Tibial artery (tissue), 4 donors: ENCODE measurements around the gene ZNF784.

Source experiments
- DNase-seq, 2 donors: peaks; one replicate each; pipeline ENCODE4 v3.0.0-alpha.2; 2019
- H3K27ac ChIP-seq, 2 donors: fragments of 200-600 bp; sonication (generic) in 1 of 2; 1 replicate in 1 of 2; 2 replicates in 1 of 2; pipeline ENCODE4 v1.5.1; 2018 to 2019; ENCODE audit warnings: mild to moderate bottlenecking in 1 of 2
- H3K27me3 ChIP-seq, 2 donors: fragments of 200-600 bp; sonication (generic) in 1 of 2; one replicate each; pipeline versions ENCODE4 v1.5.1 to v1.6.0; 2016 to 2019
- H3K36me3 ChIP-seq, 3 donors: fragments of 200-600 bp; sonication (generic) in 2 of 3; one replicate each; pipeline ENCODE4 v1.5.1; 2016 to 2019; ENCODE audit warnings: mild to moderate bottlenecking in 2 of 3
- H3K4me1 ChIP-seq, 4 donors: fragments of 200-600 bp; sonication (generic) in 2 of 4; 1 replicate in 3 of 4; 2 replicates in 1 of 4; pipeline ENCODE4 v1.5.1; 2016 to 2019
- H3K4me3 ChIP-seq, 2 donors: fragments of 200-600 bp; sonication (generic) in 1 of 2; 1 replicate in 1 of 2; 2 replicates in 1 of 2; pipeline ENCODE4 v1.5.1; 2018 to 2019; ENCODE audit warnings: mild to moderate bottlenecking in 2 of 2
- H3K9me3 ChIP-seq, 3 donors: fragments of 200-600 bp; sonication (generic) in 1 of 3; one replicate each; pipeline ENCODE4 v1.5.1; 2016 to 2019
- CTCF ChIP-seq, 2 experiments: fragments of 200-600 bp in 1 of 2; fragments of 450-650 bp in 1 of 2; IDR thresholded peaks; one replicate each; pipeline ENCODE4 v1.5.1; 2017 to 2019; ENCODE audit warnings: antibody characterized with exemption in 2 of 2, mild to moderate bottlenecking in 1 of 2, moderate library complexity in 1 of 2
- intact Hi-C: fragments of 100-400 bp; cut with DNase I; formaldehyde crosslinking; loops from one replicate; pipeline ENCODE4 v1.15.0; 2023; ENCODE audit warnings: low total_unique reads

The ZNF784 gene

GRCh38 chr19:55616395-55616875, 7.9 kb downstream of the ZNF784 start:
- intact Hi-C loops, result no loop called here
- no peak for DNase-seq
- Histone ChIP-seq H3K27me3 (no peaks in the 10 kb centered on the region), H3K27ac (no peak overlapping the region), H3K4me3 (no peak overlapping the region), H3K36me3 (peaks cover 26 to 64% (median 43%) of the 10 kb centered on the region in 3 donors), H3K4me1 (peaks cover 0 to 5% (median 2%) of the 10 kb centered on the region in 4 donors), H3K9me3 (no peaks in the 10 kb centered on the region)
- TF ChIP-seq CTCF (IDR thresholded peaks at IDR 0.05), result no peak

- Histone ChIP-seq H3K4me3 (no peak overlapping the region), H3K4me1 (peaks cover 0 to 11% (median 3%) of the 10 kb centered on the region in 4 donors), H3K9me3 (no peaks in the 10 kb centered on the region), H3K36me3 (peaks cover 26 to 63% (median 40%) of the 10 kb centered on the region in 3 donors), H3K27ac (no peak overlapping the region), H3K27me3 (no peaks in the 10 kb centered on the region)
- DNase-seq, result no peak
- TF ChIP-seq CTCF (IDR thresholded peaks at IDR 0.05), result no peak
- intact Hi-C loops, result no loop called here
Observed at GRCh38 chr19:55615543-55616394, 8.6 kb downstream of the ZNF784 start.

- no peak for DNase-seq
- no peak overlapping the region for H3K27ac ChIP-seq
- no peak for TF ChIP-seq CTCF (IDR thresholded peaks at IDR 0.05)
- intact Hi-C loops, result no loop called here
- no peaks in the 10 kb centered on the region for H3K9me3 ChIP-seq
- peaks cover 26 to 65% (median 48%) of the 10 kb centered on the region in 3 donors for H3K36me3 ChIP-seq
- no peaks in the 10 kb centered on the region for H3K27me3 ChIP-seq
- no peak overlapping the region for H3K4me3 ChIP-seq
- H3K4me1 ChIP-seq, result peaks cover 0 to 13% (median 3%) of the 10 kb centered on the region in 4 donors
Observed at GRCh38 chr19:55614711-55615542, 9.4 kb downstream of the ZNF784 start.

GRCh38 chr19:55613930-55614710, 10.2 kb downstream of the ZNF784 start:
- no peaks in the 10 kb centered on the region for H3K27me3 ChIP-seq
- H3K4me1 ChIP-seq, result peaks cover 0 to 13% (median 4%) of the 10 kb centered on the region in 4 donors
- intact Hi-C loops, result no loop called here
- H3K4me3 ChIP-seq, result no peak overlapping the region
- H3K9me3 ChIP-seq, result no peaks in the 10 kb centered on the region
- no peak overlapping the region for H3K27ac ChIP-seq
- no peak for TF ChIP-seq CTCF (IDR thresholded peaks at IDR 0.05)
- DNase-seq, result no peak
- peaks cover 26 to 73% (median 48%) of the 10 kb centered on the region in 3 donors for H3K36me3 ChIP-seq

- H3K4me1 ChIP-seq, result peaks cover 0 to 13% (median 4%) of the 10 kb centered on the region in 4 donors
- intact Hi-C loops, result no loop called here
- H3K27me3 ChIP-seq, result no peaks in the 10 kb centered on the region
- H3K27ac ChIP-seq, result no peak overlapping the region
- TF ChIP-seq CTCF (IDR thresholded peaks at IDR 0.05), result no peak
- no peak for DNase-seq
- H3K36me3 ChIP-seq, result peaks cover 26 to 75% (median 48%) of the 10 kb centered on the region in 3 donors
- no peaks in the 10 kb centered on the region for H3K9me3 ChIP-seq
- H3K4me3 ChIP-seq, result no peak overlapping the region
Observed at GRCh38 chr19:55613396-55613795, 11.0 kb downstream of the ZNF784 start.
